Measurements from ENCODE around the gene ANAPC2. TPM values are rescaled to one million over a fixed set of nuclear protein-coding genes. Genes with fewer than 3 reads are reported as not detected.
A peak's percentile ranks its signal among the peaks of the same experiment; 100 is the strongest.

Gene ANAPC2
- total RNA-seq, 1 donor = 25.7 TPM

DNA sequence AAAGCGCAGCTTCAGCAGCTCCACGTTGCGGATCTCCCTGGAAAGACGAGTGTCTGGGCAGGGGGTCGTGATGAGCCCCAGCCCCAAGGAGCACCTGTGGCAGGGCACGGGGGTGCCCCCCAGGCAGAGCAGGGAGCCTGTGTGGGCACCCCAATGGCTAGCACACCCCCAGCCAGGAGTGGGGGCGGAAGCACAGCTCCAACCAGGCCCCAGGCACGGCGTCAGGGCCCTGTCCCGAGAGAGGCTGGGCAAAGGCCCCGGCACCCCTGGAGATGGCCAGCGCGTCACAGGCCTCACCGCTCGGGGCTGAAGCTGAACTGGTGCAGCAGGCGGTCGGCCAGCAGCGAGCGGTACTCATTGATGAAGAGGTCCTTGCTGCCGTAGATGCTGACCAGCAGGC lies 7.9 kb downstream of the ANAPC2 start:
- DNase-seq (ENCODE audit: low read depth) = no peak
- no peak overlapping the region for H3K4me3 ChIP-seq (ENCODE audit: low read depth, low read length)
- TF ChIP-seq CTCF (IDR thresholded peaks at IDR 0.05; ENCODE audit: insufficient read depth, low read length) = no peak

DNA sequence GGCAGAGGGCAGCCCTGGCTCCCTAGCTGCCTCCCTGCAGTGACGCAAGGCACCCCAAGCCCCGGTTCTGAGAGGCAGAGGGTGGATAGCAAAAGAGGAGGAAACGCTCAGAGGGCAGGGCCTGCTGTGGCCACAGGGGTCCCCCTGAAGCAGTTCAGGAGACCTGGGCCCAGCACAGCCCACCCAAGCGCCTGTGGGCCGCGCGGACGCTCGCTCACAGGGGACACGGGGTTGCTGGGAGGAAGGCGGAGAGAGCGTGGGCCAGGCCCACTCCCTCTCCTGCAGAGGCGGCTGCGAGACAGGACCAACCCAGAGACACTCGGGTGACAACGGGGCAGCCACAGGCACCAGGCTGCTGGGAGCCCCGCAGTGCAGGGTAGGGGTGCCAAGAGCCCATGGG lies 8.6 kb downstream of the ANAPC2 start:
- no peak for TF ChIP-seq CTCF (IDR thresholded peaks at IDR 0.05; ENCODE audit: insufficient read depth, low read length)
- H3K4me3 ChIP-seq (ENCODE audit: low read depth, low read length) = no peak overlapping the region
- no peak for DNase-seq (ENCODE audit: low read depth)

- no peak for TF ChIP-seq CTCF (IDR thresholded peaks at IDR 0.05; ENCODE audit: insufficient read depth, low read length)
- no peak for DNase-seq (ENCODE audit: low read depth)
- H3K4me3 ChIP-seq (ENCODE audit: low read depth, low read length) = no peak overlapping the region
Measured at GRCh38 chr9:137178939-137179630, 9.3 kb downstream of the ANAPC2 start.

GRCh38 chr9:137178201-137178938 lies 10.0 kb downstream of the ANAPC2 start:
- TF ChIP-seq CTCF (IDR thresholded peaks at IDR 0.05; ENCODE audit: insufficient read depth, low read length) = no peak
- H3K4me3 ChIP-seq (ENCODE audit: low read depth, low read length) = no peak overlapping the region
- DNase-seq (ENCODE audit: low read depth) = no peak

DNA sequence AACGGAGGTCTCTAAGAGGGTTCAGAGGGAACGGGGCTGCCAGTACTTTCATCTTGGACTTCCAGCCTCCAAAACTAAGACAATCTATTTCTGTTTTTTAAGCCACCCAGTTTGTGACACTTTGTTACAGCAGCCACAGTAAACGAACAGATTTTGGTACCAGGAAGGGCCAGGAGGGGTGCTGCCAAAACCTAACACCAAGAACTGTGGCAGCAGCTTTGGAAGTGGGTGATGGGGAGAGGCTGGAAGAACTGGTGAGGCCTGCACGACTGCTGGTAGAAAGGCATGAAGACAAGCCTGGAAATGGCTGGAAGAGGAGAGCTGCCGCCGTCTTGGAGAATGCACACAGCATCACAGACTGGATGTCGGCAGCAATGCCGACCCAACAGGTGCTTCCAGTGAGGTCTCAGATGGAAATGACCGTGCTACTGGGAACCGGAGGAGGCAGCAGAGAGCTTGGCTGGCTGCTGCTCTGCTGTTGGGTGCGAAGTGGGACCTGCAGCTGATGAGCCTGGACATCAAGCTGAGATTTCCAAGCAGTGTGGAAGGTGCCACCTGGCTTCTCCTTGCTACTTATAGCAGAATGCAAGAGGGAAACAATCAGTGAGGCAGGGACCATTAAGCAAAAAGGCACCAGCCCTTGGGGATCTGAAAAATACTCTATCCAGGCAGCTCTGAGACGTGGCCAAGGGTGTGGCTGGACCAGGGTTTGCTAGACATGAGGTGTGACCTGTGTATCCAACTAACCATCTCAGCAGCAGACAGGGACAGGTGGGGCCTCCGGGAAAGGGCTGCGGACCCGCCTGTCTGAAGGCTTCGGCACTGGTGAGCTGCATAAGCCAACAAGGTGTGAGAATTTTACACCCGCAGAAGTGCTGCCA lies 11.8 kb downstream of the ANAPC2 start:
- H3K4me3 ChIP-seq (ENCODE audit: low read depth, low read length) = no peak overlapping the region
- DNase-seq (ENCODE audit: low read depth) = peak; percentile 16
- TF ChIP-seq CTCF (IDR thresholded peaks at IDR 0.05; ENCODE audit: insufficient read depth, low read length) = peak; percentile 65

DNA sequence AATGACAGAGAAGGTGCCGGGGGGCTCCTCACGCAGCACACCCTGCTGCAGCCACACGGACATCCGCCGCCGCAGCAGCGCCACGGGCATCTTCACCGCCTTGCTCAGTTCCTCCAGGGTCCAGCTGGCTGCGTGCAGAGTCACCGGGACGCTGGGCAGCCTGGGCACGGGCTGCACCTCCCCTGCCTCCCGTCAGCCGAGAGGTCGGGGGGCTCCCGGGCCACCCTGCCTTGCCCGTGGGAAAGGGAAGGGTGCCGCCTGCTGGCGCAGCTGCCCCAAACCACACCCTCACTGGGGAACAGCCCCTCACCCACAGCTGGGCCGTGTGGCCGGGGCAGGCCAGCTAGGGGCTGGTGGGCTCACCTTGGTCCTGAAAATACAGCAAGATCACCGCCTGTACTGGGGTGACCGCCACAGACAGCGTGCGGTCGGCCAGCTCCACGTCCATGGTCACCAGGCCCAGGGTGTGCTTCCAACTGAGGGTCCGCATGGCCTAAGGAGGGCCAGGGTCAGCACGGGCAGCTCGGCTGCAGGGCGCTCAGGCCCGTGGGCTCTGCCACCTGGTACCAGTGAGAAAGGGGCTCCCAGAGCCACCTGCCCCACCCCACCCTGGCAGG lies 12.9 kb downstream of the ANAPC2 start:
- TF ChIP-seq CTCF (IDR thresholded peaks at IDR 0.05; ENCODE audit: insufficient read depth, low read length) = no peak
- no peak for DNase-seq (ENCODE audit: low read depth)
- H3K4me3 ChIP-seq (ENCODE audit: low read depth, low read length) = no peak overlapping the region

Measured in fibroblast of the aortic adventitia (primary cell).